GM23248 (cell line): ENCODE results near the gene AIRE.

Experiments used
- EZH2 ChIP-seq: fragments of 200-600 bp; sonication (generic); IDR thresholded peaks from 2 replicates; pipeline ENCODE4 v1.6.1; 2018; ENCODE audit warnings: antibody characterized with exemption, mild to moderate bottlenecking; ENCODE audit not compliant: insufficient read depth, poor library complexity, severe bottlenecking
- EZH2phosphoT487 ChIP-seq: fragments of 200-600 bp; sonication (generic); IDR thresholded peaks from 2 replicates; pipeline ENCODE4 v1.6.1; 2018; ENCODE audit warnings: antibody characterized with exemption, moderate library complexity, mild to moderate bottlenecking, low read depth; ENCODE audit not compliant: insufficient read depth

DNA sequence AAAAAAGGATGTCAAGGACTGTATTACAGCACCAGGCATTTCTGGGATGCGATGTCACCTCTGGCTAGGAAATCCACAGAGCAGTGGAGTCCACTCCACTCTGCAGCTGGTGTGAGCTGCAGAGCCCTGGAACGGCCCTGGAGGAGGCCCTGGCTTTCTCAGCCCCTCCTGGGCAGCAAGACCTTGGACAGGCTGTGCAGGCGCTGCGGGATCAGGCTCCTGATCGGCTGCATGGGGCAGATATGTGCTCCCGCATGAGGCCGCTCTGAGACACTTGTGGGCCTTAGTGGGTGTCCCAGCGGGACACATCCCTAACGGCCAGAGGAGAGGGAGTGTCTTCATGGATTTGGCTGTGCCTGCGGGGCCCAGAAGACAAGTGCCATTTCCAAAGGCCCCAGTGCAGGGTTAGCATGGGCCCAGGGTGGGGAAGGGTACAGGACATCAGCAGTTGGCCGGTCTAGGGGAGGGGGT is 30.1 kb upstream of the AIRE start:
- TF ChIP-seq EZH2 (no peak), EZH2phosphoT487 (no peak)
